Activated CD8-positive, alpha-beta T cell treated with anti-CD3 and anti-CD28 coated beads for 36 hours (primary cell): Measurements from ENCODE around the gene GPX4. TPM values are rescaled to one million over a fixed set of nuclear protein-coding genes. Genes with fewer than 3 reads are reported as not detected.

ENCODE experiments used
- ATAC-seq: fragments of 200-7000 bp; cut with Tn5 transposase; one replicate; pipeline ENCODE4 v1.10.0; 2021; ENCODE audit warnings: mild to moderate bottlenecking, moderate library complexity
- CTCF ChIA-PET: fragments of 350-600 bp; sonication (Branson Sonifier 250); formaldehyde crosslinking; loops from one replicate; lab custom pipeline; 2021; ENCODE audit warnings: antibody characterized with exemption; lab: Charles Lee
- POLR2A ChIA-PET: fragments of 350-600 bp; sonication (Branson Sonifier 250); formaldehyde crosslinking; loops from one replicate; lab custom pipeline; 2021; ENCODE audit warnings: antibody characterized with exemption; lab: Charles Lee
- DNase-seq: peaks from one replicate; pipeline ENCODE4 v3.0.0-alpha.2; 2020
- H3K27ac Mint-ChIP-seq: one replicate; pipeline ENCODE4 v1.8.0; 2021; ENCODE audit warnings: mild to moderate bottlenecking, mixed read lengths
- H3K27me3 Mint-ChIP-seq: one replicate; pipeline ENCODE4 v1.8.0; 2021; ENCODE audit warnings: mixed read lengths
- H3K36me3 Mint-ChIP-seq: one replicate; pipeline ENCODE4 v1.8.0; 2021; ENCODE audit warnings: low read depth, mixed read lengths
- H3K4me1 Mint-ChIP-seq: one replicate; pipeline ENCODE4 v1.8.0; 2021; ENCODE audit warnings: low read depth, mixed read lengths
- H3K4me3 Mint-ChIP-seq: one replicate; pipeline ENCODE4 v1.8.0; 2021; ENCODE audit warnings: mild to moderate bottlenecking, moderate library complexity, mixed read lengths
- H3K9me3 Mint-ChIP-seq: one replicate; pipeline ENCODE4 v1.8.0; 2021; ENCODE audit warnings: mixed read lengths
- intact Hi-C: fragments of 100-400 bp; cut with micrococcal nuclease; formaldehyde crosslinking; loops from one replicate; pipeline ENCODE4 v1.10.0; 2022
- total RNA-seq, 2 experiments: library from RNA; stranded (reverse); gene quantifications; one replicate each; pipeline ENCODE4 v1.2.3, GENCODE V29; 2021
- TF ChIP-seq, protein P1 (sequence below): fragments of 200-600 bp; IDR thresholded peaks from one replicate; pipeline ENCODE4 v1.8.0; 2022; ENCODE audit warnings: antibody characterized with exemption, mild to moderate bottlenecking

The GPX4 gene
- total RNA-seq, 2 experiments from 2014 or later: 224 to 232 TPM

DNA sequence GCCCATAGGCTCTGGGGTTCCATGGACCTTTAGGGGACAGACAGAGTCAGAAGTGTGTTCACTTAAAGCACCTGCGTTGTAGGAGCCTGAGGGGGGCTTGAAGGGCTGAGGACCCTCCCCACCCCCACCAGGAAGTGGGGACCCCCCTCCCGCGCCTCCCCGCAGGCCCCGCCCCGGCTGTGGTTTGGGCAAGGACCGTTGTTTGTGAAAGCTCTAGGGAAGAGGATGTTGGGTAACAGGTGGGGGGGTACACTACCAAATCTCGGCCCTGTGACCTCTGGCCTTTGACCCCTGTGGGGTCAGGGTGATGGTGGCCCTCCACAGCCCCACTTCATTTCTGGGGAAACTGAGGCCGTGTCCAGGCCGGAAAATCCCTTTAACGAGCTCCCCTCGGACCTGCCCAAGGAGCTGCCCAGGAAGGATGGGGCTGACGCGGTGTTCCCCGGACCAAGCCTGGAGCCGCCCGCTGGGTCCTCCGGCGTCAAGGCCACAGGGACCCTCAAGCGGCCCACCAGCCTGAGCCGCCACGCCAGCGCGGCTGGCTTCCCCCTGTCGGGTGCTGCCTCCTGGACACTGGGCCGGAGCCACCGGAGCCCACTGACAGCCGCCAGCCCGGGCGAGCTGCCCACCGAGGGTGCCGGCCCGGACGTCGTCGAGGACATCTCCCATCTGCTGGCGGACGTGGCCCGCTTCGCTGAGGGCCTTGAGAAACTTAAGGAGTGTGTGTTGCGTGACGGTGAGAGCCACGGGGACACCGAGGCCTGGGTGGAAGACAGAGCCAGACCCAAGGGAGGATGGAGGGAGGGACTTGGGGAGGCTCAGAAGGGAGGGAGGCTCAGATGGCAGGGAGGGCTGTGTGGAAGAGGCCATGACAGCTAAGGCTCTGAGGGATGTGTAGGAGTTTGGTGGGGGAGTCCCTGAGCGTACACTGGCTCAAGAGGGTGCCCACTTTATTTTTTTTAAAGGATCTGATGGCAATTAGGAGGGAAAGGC is 35.5 kb upstream of the GPX4 start:
- no peaks in the 10 kb centered on the region for H3K27me3 Mint-ChIP-seq
- ATAC-seq (peak; percentile 11), DNase-seq (peak; percentile 77)
- H3K9me3 Mint-ChIP-seq: peaks cover 1% of the 10 kb centered on the region
- peak overlapping the region; percentile 87 for H3K27ac Mint-ChIP-seq
- H3K36me3 Mint-ChIP-seq: peaks cover 41% of the 10 kb centered on the region
- TF ChIP-seq, protein P1, sequence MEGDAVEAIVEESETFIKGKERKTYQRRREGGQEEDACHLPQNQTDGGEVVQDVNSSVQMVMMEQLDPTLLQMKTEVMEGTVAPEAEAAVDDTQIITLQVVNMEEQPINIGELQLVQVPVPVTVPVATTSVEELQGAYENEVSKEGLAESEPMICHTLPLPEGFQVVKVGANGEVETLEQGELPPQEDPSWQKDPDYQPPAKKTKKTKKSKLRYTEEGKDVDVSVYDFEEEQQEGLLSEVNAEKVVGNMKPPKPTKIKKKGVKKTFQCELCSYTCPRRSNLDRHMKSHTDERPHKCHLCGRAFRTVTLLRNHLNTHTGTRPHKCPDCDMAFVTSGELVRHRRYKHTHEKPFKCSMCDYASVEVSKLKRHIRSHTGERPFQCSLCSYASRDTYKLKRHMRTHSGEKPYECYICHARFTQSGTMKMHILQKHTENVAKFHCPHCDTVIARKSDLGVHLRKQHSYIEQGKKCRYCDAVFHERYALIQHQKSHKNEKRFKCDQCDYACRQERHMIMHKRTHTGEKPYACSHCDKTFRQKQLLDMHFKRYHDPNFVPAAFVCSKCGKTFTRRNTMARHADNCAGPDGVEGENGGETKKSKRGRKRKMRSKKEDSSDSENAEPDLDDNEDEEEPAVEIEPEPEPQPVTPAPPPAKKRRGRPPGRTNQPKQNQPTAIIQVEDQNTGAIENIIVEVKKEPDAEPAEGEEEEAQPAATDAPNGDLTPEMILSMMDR: no peak
- ChIA-PET POLR2A (interaction anchor here (0.6 to 4.7 kb wide), 22 partner anchors 8 to 829 kb away, joined by 3 to 29 read pairs (median 6); partner anchors contain the start of genes ABCA7, CIRBP, CNN2 and GPX4), CTCF (interaction anchor here (1.7 to 4.4 kb wide), 5 partner anchors 9 to 176 kb away, joined by 6 to 22 read pairs (median 10); partner anchors contain the start of gene ABCA7)
- intact Hi-C loops: no loop called here
- peaks cover 48% of the 10 kb centered on the region for H3K4me1 Mint-ChIP-seq
- peak overlapping the region; percentile 84 for H3K4me3 Mint-ChIP-seq

DNA sequence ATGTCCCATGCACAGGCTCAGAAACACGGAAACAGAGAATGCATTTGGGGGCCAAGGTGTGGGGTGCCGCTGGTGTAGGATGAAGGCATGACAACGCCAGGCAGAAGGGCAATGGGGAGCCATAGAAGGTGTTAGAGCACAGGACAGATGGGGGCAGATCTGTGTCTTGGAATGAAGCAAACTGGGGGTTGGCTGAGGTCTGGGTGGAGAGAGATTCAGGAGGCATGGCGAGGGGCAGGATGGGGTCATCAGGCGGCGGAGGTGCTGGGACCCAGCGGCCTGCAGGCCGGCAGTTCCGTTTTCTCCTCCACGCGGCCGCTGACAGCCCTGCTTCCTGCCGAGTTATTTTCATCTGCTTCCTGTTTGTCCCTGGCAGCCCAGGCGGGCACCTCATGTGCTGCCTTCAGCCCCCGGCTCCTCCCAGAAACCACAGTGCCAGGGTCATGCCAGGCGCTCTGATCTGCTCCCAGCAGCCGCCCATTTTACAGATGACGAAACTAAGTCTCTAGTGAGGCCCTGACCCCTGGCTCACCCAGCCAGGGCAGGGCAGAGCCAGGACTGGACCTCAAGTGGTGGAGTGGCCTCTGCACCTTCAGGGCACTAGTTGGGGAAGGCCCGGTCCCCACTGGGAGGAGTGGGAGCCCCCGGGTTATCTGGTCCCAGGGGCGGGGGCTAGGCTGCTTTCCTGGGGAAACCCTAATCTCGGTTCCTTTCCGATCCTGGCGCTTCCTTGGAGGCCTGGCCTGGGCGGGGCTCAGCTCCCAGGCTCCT is 34.6 kb upstream of the GPX4 start:
- peak; percentile 77 for DNase-seq
- Mint-ChIP-seq H3K27me3 (no peaks in the 10 kb centered on the region), H3K4me3 (peak overlapping the region; percentile 84), H3K4me1 (peaks cover 54% of the 10 kb centered on the region), H3K27ac (peak overlapping the region; percentile 87), H3K9me3 (no peaks in the 10 kb centered on the region), H3K36me3 (peaks cover 45% of the 10 kb centered on the region)
- TF ChIP-seq, protein P1: no peak
- peak; percentile 12 for ATAC-seq
- intact Hi-C loops: no loop called here
- ChIA-PET CTCF (interaction anchor here (2.2 kb wide), 1 partner anchor 175 kb away, joined by 6 read pairs; no protein-coding TSS in a partner anchor), POLR2A (interaction anchor here (1.2 to 12.2 kb wide), 6 partner anchors 7 to 47 kb away, joined by 6 to 148 read pairs (median 22); partner anchors contain the start of genes GPX4 and RNU6-2)

DNA sequence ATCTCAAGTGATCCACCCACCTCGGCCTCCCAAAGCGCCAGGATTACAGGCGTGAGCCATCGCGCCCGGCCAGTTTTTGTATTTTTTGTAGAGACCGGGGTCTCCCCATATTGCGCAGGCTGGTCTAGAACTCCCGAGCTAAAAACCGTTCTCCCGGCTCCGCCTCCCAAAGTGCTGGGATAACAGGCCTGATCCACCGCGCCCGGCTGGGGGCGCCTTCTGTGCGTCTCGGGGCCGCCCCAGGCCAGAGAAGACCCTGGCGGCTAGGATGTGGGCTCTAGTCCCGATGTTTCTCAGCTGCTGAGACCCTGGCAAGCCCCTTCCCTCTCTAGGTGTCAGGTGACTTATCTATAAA is 33.2 kb upstream of the GPX4 start:
- no peaks in the 10 kb centered on the region for H3K27me3 Mint-ChIP-seq
- H3K4me1 Mint-ChIP-seq: peaks cover 49% of the 10 kb centered on the region
- DNase-seq (no peak), ATAC-seq (no peak)
- peaks cover 50% of the 10 kb centered on the region for H3K36me3 Mint-ChIP-seq
- peak overlapping the region; percentile 76 for H3K27ac Mint-ChIP-seq
- ChIA-PET CTCF (interaction anchor here (1.6 kb wide), 1 partner anchor 41 kb away, joined by 4 read pairs; no protein-coding TSS in a partner anchor), POLR2A (interaction anchor here (0.8 to 12.2 kb wide), 5 partner anchors 10 to 36 kb away, joined by 3 to 148 read pairs (median 6); no protein-coding TSS in a partner anchor)
- TF ChIP-seq, protein P1: no peak
- no peak overlapping the region for H3K4me3 Mint-ChIP-seq
- intact Hi-C loops: no loop called here
- no peaks in the 10 kb centered on the region for H3K9me3 Mint-ChIP-seq

DNA sequence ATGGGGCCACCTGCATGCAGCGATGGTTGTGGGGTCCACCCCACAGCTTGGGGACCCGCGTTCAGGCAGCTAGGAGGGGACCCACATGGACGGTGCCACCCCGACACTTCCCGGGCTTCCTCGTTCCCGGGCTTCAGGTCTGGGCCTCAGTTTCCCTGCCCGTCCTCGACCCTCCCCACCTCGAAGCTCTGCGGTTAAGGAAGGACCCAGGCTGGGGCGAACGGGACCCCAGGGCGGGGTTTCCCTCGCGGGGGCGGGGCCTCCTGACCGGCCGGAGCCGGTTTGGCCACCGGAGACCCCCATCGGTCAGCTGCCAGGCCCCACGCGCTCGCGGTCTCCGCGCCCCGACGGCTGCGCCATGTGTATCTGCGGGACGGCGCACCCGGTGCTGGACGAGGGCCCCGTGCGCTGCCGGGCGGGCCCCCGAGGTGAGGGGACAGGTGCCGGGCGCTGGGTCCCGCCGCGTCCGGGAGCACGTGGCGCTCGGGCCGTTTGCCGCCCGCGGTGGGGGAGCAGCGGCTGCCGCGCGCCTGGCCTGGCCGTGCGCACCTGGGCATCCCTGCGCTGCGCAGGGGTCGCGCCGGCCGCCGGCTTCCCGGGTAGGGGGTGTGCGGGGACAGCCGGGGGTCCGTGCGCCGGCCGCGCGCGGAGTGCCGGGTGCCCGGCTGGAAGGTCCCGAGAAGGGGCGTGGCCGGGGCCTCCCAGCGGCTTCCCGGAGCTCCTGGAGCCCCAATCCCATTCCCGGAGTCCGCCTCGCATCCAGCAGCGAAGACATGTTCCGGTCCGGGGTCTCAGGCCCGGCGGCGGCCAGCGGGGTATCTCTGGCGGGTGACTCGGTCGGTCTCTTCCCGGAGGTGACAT is 32.6 kb upstream of the GPX4 start:
- CTCF ChIA-PET: interaction anchor here (1.6 kb wide), 1 partner anchor 41 kb away, joined by 4 read pairs; no protein-coding TSS in a partner anchor
- H3K9me3 Mint-ChIP-seq: no peaks in the 10 kb centered on the region
- TF ChIP-seq, protein P1: no peak
- intact Hi-C loops: no loop called here
- no peaks in the 10 kb centered on the region for H3K27me3 Mint-ChIP-seq
- POLR2A ChIA-PET: interaction anchor here (0.8 to 12.2 kb wide), 7 partner anchors 10 to 60 kb away, joined by 3 to 148 read pairs (median 6); partner anchors contain the start of gene CNN2
- peaks cover 49% of the 10 kb centered on the region for H3K4me1 Mint-ChIP-seq
- ATAC-seq (no peak), DNase-seq (no peak)
- H3K4me3 Mint-ChIP-seq: peak overlapping the region; percentile 71
- H3K36me3 Mint-ChIP-seq: peaks cover 56% of the 10 kb centered on the region
- H3K27ac Mint-ChIP-seq: peak overlapping the region; percentile 84
